OCI-LY3 (cell line): ENCODE data around the gene LTBP1.

Experiments used
- CTCF ChIP-seq: fragments of 200-600, 300-600 bp; sonication (generic); IDR thresholded peaks from 2 replicates; pipeline ENCODE4 v1.5.1; 2014; ENCODE audit warnings: antibody characterized with exemption, low read length, low read depth
- EZH2phosphoT487 ChIP-seq: fragments of 200-600 bp; shearing (Covaris generic); IDR thresholded peaks from 2 replicates; pipeline ENCODE4 v1.6.1; 2018; ENCODE audit warnings: antibody characterized with exemption, mixed run types, low read depth

DNA sequence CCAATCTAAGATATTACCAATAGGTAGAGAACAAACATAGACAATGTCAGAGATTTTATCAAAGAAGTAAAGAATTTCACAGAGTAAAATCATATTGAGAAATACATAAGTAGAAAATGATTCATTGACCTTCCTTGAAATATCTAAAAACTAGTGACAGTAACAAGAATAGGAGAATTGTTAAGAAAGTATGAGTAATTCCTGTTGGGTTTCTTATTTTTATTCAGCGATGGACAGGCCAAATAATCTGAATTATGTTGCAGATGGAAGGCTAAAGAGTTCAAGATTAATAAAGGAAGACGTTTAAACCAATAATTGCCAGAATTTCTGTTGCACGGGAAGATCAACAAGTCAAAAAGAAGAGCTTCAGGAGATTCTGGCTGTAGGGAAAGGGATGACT lies 366.3 kb downstream of the LTBP1 start:
- TF ChIP-seq CTCF (no peak), EZH2phosphoT487 (no peak)
